GM12892 (cell line): ENCODE data around the gene MBD1.
"Not testable (repeated sequence)": the region's sequence is repeated elsewhere in the genome, so short reads cannot be mapped to it uniquely, and the experiment has no call there.

Experiments used
- POLR2A ChIP-seq: IDR thresholded peaks from 2 replicates; pipeline ENCODE4 v1.6.1; 2011; ENCODE audit warnings: low read depth, low read length, control low read depth
- POLR2AphosphoS5 ChIP-seq: IDR thresholded peaks from 2 replicates; pipeline ENCODE4 v1.6.1; 2011; ENCODE audit warnings: low read depth, low read length, control low read depth
- TAF1 ChIP-seq: IDR thresholded peaks from 2 replicates; pipeline ENCODE4 v1.6.1; 2011; ENCODE audit warnings: low read depth, mild to moderate bottlenecking, control low read depth, low read length, borderline replicate concordance

- TF ChIP-seq POLR2AphosphoS5, POLR2A, TAF1: not testable (repeated sequence)
These were observed 61.1 kb downstream of the MBD1 start for GRCh38 chr18:50220249-50220648.
